Suppressor macrophage treated with lipopolysaccharide for 1 hour (primary cell): Measurements from ENCODE around the gene TPP1.

Source experiments
- DNase-seq, 3 donors: peaks; one replicate each; pipeline ENCODE4 v3.0.0-alpha.2; 2020 to 2022

Gene TPP1

GRCh38 chr11:6586434-6587359 is 32.5 kb downstream of the TPP1 start:
- DNase-seq: no peak

GRCh38 chr11:6584528-6584927 is 34.7 kb downstream of the TPP1 start:
- no peak for DNase-seq

DNA sequence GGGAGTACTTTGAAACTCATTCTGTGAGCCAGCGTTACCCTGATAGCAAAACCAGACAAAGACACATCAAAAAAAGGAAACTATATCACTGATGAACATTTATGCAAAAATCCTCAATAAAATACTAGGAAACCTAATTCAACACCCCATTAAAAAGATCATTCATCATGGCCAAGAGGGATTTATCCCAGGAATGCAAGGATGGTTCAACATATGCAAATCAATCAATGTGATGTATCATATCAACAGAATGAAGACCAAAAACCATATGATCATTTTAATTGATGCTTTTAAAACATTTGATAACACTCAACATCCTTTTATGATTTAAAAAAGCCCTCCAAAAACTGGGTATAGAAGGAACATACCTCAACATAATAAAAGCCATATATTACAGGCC is 35.6 kb downstream of the TPP1 start:
- DNase-seq: no peak

DNA sequence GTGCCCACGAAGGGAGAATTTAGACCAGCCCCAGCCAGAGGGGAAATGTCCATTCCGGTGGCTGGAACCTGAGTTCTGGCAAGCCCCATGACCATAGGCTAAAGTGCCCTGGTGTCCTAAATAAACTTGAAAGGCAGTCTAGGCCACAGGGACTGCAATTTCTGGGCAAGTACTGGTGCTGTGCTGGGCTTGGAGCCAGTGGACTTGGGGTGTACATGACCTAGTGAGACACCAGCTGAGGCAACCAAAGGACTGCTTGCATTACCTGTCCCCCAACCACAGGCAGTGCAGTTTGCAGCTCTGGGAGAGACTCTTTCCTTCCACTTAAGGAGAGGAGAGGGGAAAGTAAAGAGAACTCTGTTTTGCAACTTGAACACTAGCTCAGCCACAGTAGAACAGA is 39.5 kb downstream of the TPP1 start:
- no peak for DNase-seq

DNA sequence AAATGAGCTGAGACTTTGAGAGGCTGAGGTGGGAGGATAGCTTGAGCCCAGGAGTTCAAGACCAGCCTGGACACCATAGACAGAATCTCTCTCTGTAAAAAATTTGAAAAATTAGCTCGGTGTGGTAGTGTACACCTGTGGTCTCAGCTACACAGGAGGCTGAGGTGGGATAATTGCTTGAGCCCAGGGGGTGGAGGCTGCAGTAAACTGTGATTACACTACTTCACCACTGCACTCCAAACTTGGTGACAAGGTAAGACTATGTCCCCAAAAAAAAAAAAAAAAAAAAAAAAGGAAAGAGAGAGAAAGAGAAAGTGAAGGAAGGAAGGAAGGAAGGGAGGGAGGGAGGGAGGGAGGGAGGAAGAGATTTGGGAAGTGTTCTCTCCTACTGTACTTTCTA is 41.1 kb downstream of the TPP1 start:
- DNase-seq: no peak

DNA sequence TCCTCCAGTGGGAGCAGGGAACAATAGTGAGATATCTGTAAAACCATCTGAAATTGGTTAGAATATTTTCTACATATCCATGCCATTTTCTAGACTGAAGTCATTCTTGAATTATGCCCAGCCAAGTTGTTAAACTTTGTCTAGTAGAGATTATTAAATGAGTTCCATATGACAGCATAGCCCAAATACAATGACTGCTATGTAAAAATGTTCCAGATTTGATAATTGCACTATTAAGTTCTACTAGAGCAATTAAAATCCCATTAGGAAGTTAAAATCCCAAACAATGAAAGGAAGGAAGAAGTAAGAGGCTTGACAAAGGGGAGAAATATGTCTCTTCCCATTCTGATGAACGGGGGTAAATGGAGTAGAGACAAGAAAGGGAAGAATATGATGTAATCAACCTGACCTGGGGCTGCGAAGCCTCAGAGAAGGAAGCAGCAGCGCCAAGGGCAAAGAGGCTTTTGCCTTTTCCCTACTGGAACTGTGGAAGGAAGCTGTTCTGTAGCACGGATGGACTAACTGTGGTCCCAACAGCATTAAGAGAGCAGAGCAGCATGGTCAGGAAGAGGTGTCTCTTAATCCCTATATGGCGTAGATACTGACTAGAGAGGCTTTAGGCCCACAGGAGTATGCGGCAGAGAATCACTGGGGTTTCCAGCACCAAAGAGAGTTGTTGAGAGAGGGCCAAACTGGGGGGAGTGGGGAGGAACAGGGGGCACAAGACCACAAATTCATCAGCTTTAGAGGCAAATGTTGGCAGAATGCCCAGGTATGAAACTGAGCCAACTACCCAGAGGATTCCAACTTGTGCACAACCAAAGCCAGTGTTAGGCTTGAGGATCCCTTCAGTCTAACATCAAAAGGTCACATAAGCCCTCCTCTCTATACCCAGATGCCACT is 42.5 kb downstream of the TPP1 start:
- peak; percentile 17 to 22 (median 20) for DNase-seq

GRCh38 chr11:6574816-6575715 is 44.2 kb downstream of the TPP1 start:
- DNase-seq: no peak

- DNase-seq: no peak
These were observed 47.0 kb downstream of the TPP1 start for GRCh38 chr11:6572215-6572614.

GRCh38 chr11:6571434-6572008 is 47.7 kb downstream of the TPP1 start:
- no peak for DNase-seq

DNA sequence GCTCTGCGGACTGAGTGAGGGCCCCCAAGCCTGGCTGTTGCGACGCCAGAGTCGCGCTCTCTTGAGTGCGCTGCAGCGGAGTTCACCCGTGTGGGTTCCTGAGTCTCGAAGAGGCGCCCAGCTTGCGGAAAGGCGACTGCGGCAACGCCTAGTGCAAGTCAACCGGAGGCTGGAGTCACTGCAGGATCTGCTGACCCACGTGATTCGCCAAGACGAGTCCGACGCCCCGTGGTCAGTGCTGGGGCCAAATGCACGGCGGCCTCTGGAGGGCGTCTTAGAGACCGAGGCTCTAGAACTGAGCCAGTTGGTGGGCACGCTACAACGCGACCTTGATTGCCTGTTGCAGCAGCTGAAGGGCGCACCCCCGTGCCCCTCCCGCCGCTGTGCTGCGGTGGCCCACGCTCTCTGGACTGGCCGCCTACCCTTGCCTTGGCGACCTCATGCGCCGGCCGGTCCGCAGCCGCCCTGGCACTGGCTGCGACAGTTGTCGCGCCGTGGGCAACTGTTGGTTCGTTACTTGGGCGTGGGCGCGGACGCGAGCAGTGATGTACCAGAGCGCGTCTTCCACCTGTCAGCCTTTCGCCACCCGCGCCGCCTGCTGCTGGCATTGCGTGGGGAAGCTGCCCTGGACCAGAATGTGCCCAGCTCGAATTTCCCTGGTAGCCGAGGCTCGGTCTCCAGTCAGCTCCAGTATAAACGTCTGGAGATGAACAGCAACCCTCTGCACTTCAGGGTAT is 48.4 kb downstream of the TPP1 start:
- no peak for DNase-seq

GRCh38 chr11:6569706-6570105 is 49.5 kb downstream of the TPP1 start:
- no peak for DNase-seq

DNA sequence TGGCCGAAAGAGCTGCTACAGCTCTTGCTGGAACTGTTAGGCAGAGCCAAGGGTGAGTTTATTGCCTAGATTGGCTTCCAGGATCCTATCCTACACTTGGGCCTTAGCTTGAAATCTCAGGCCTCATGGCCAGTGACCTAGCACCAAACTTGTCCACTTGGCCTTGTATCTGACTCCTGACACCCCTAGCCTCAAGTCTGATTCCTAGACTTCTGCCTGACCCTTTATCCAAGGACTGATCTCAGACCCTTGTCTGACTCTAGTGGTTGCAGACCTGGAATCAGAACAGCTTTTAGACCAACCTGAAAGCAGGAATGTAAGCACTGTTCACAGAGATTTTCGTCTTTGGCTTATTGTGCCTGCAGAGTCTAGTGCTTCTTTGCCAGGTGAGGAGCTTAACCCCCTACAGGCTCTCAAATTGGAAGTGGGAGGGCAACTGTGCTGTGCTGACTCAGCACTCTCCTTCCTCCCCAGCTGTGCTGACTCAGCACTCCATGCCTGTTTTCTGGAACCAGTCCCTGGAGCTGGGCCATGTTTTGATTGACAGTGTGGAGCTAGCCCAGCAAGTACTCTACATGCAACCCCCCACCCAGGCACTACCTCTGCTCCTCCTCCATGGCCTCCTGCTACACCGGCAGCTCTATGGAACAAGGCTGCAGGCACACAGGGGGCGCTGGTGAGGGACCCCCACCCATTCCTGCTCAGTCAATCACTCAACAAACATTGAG is 50.9 kb downstream of the TPP1 start:
- peak in 2 of 3 donors; percentile 9 to 10 for DNase-seq

GRCh38 chr11:6567371-6567745 is 51.9 kb downstream of the TPP1 start:
- no peak for DNase-seq

DNA sequence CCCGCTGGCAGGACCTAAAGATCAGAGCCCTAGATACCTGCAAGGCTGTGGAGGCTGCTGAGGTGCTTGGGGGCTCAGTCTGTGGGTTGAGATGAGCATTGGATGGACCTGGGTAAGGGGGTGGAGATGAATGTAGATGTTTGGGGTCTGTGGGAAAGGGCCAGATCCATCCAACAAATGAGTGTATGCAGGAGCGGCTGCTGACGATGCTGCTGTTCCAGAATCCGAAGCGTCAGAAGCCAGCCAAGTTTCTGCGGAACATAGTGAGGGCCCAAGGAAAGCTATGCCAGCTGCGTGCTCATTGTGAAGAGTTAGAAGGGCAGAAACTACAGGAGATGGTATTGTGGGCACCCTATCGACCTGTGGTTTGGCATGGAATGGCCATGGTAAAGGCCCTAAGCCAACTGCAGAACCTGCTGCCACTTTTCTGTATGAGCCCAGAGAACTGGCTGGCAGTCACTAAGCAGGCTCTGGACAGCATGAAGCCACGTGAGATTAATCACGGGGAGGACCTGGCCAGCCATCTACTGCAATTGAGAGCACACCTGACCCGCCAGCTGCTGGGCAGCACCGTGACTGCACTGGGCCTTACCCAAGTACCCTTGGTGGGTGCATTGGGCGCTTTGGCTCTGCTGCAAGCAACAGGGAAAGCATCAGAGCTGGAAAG is 52.4 kb downstream of the TPP1 start:
- no peak for DNase-seq

- DNase-seq: no peak
These were observed 53.1 kb downstream of the TPP1 start for GRCh38 chr11:6565988-6566703.

DNA sequence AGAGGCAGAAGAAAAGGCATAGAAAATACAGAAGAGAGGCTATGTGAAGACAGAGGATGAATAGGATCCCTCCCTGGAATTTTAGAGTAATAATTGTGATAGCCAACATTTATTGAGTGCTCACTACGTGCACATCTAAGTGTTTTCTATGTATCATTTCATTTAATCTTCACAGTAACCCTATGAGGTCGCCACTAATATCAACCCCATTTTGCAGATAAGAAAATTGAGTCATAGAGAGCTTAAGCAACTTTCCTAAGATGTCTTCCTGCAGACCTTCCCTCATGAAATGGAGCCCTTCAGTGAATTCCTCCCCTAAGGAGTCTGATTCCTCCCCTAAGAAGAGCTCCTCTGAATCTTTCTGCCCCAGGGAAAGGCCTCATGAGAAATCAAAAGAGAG is 53.9 kb downstream of the TPP1 start:
- no peak for DNase-seq

DNA sequence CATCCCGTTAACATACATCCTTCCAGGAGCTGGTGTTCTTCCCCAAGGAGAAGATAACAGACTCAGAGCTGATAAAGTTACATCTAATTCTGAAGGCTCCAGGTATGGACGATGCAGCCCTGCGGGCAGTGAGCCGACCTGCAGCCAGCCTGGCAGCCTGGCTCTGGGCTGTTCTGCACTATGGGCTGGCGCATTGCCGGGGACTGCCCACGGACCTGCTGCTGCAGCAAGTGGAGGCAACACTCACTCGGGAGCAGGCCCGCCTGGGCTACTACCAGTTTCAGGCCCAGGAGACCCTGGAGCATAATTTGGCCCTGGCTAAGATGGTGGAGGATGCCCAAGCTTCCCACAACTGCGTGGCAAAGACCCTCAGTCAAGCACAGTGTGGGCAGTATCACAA is 55.6 kb downstream of the TPP1 start:
- DNase-seq: no peak

GRCh38 chr11:6563121-6563619 is 56.1 kb downstream of the TPP1 start:
- DNase-seq: no peak
